Kidney epithelial cell (primary cell): Measurements from ENCODE around the gene LIAS. TPM values are rescaled to one million over a fixed set of nuclear protein-coding genes. Genes with fewer than 3 reads are reported as not detected.
A peak's percentile ranks its signal among the peaks of the same experiment; 100 is the strongest.

Source experiments
- DNase-seq: peaks from one replicate; pipeline ENCODE4 v3.0.0-alpha.2; 2010; ENCODE audit warnings: low read depth
- H3K27me3 ChIP-seq: 2 replicates; pipeline ENCODE4 v1.6.0; 2011; ENCODE audit warnings: low read length; ENCODE audit not compliant: control insufficient read depth, insufficient read depth
- H3K36me3 ChIP-seq: 2 replicates; pipeline ENCODE4 v1.5.1; 2011; ENCODE audit warnings: low read length; ENCODE audit not compliant: control insufficient read depth, insufficient read depth
- H3K4me3 ChIP-seq: 2 replicates; pipeline ENCODE4 v1.5.1; 2011; ENCODE audit warnings: low read depth, mild to moderate bottlenecking, control low read depth, low read length
- total RNA-seq: library from RNA; depleted of rRNA; stranded (reverse); fragments of >200 nt; gene quantifications from 2 replicates; pipeline ENCODE4 v1.2.3, GENCODE V29; 2015
- TF ChIP-seq, protein P1 (sequence below): IDR thresholded peaks from 2 replicates; pipeline ENCODE4 v1.5.1; 2011; ENCODE audit warnings: mild to moderate bottlenecking, moderate library complexity, low read length, control low read depth, inconsistent platforms; ENCODE audit not compliant: insufficient read depth, poor library complexity, severe bottlenecking

LIAS gene
- total RNA-seq, 1 donor from 2014 or later = 15.4 TPM

DNA sequence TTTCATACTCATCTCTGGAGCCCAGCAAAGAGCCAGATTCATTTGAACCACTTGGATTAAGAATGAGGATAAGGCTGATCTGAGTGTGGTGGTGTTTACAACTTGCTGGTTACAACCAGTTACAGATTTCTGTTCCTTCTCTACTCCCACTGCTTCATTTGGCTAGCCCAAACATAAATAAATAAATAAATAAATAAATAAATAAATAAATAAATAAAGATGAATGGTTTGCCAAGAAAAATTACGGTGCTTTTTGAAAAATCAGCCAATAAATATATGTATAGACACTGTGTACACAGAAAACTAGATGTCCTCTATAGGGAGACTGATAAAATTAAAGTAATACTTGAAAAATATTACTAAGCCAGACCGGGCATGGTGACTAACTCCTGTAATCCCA lies 17.3 kb upstream of the LIAS start:
- no peaks in the 10 kb centered on the region for H3K27me3 ChIP-seq
- no peak for DNase-seq
- TF ChIP-seq, protein P1, sequence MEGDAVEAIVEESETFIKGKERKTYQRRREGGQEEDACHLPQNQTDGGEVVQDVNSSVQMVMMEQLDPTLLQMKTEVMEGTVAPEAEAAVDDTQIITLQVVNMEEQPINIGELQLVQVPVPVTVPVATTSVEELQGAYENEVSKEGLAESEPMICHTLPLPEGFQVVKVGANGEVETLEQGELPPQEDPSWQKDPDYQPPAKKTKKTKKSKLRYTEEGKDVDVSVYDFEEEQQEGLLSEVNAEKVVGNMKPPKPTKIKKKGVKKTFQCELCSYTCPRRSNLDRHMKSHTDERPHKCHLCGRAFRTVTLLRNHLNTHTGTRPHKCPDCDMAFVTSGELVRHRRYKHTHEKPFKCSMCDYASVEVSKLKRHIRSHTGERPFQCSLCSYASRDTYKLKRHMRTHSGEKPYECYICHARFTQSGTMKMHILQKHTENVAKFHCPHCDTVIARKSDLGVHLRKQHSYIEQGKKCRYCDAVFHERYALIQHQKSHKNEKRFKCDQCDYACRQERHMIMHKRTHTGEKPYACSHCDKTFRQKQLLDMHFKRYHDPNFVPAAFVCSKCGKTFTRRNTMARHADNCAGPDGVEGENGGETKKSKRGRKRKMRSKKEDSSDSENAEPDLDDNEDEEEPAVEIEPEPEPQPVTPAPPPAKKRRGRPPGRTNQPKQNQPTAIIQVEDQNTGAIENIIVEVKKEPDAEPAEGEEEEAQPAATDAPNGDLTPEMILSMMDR = no peak
- no peaks in the 10 kb centered on the region for H3K36me3 ChIP-seq
- no peak overlapping the region for H3K4me3 ChIP-seq

DNA sequence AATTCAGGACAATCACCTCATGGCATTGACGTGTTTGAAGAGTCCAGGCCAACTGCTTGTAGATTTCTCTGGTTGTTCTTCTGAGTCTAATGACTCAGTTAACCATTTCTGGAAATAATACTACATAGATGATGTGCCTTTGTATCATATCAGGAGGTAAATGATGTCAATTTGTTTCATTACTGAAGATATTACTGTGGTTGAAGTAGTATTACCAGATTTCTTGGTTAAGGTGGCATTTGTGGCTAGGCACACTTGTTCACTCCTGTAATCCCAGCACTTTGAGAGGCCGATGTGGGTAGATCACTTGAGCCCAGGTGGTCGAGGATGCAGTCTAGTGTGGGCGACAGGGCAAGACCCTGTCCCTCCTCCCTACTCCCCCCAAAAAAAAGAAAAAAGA lies 15.9 kb upstream of the LIAS start:
- DNase-seq = no peak
- Histone ChIP-seq H3K36me3 (no peaks in the 10 kb centered on the region), H3K27me3 (no peaks in the 10 kb centered on the region), H3K4me3 (no peak overlapping the region)
- TF ChIP-seq, protein P1 = no peak

DNA sequence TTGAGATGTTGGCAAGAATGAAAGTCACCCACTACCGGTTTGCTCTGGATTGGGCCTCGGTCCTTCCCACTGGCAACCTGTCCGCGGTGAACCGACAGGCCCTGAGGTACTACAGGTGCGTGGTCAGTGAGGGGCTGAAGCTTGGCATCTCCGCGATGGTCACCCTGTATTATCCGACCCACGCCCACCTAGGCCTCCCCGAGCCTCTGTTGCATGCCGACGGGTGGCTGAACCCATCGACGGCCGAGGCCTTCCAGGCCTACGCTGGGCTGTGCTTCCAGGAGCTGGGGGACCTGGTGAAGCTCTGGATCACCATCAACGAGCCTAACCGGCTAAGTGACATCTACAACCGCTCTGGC lies 12.4 kb upstream of the LIAS start:
- no peak for DNase-seq
- TF ChIP-seq, protein P1 = no peak
- peak overlapping the region; percentile 12 for H3K4me3 ChIP-seq
- H3K27me3 ChIP-seq = no peaks in the 10 kb centered on the region
- no peaks in the 10 kb centered on the region for H3K36me3 ChIP-seq

DNA sequence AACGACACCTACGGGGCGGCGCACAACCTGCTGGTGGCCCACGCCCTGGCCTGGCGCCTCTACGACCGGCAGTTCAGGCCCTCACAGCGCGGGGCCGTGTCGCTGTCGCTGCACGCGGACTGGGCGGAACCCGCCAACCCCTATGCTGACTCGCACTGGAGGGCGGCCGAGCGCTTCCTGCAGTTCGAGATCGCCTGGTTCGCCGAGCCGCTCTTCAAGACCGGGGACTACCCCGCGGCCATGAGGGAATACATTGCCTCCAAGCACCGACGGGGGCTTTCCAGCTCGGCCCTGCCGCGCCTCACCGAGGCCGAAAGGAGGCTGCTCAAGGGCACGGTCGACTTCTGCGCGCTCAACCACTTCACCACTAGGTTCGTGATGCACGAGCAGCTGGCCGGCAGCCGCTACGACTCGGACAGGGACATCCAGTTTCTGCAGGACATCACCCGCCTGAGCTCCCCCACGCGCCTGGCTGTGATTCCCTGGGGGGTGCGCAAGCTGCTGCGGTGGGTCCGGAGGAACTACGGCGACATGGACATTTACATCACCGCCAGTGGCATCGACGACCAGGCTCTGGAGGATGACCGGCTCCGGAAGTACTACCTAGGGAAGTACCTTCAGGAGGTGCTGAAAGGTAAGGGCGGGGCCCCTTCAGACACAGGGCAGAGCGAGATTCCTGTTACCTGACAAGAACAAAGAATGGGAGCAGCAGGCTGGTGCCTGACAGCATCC lies 11.8 kb upstream of the LIAS start:
- TF ChIP-seq, protein P1 = peak; percentile 37
- peak overlapping the region; percentile 12 for H3K4me3 ChIP-seq
- no peaks in the 10 kb centered on the region for H3K36me3 ChIP-seq
- no peaks in the 10 kb centered on the region for H3K27me3 ChIP-seq
- no peak for DNase-seq

DNA sequence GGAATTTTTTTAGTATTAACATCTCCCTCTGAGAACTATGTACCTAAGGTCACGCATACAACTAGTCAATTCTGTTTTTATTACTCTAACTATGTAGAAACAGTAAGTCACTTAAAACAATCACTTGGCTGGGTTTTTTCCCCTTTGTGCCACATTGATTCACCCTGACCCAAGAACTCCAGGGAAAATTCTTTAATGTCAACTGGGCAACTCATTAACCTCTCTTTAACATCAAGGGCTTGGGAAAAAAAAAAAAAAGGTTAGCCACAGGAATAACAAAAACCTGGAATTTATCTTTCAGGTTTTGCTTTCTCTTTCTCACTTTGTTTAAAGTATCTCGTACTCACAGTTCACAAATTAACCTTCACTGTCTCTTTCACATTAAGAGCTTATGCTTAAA lies 8.2 kb upstream of the LIAS start:
- DNase-seq = no peak
- TF ChIP-seq, protein P1 = no peak
- H3K36me3 ChIP-seq = no peaks in the 10 kb centered on the region
- no peak overlapping the region for H3K4me3 ChIP-seq
- no peaks in the 10 kb centered on the region for H3K27me3 ChIP-seq

DNA sequence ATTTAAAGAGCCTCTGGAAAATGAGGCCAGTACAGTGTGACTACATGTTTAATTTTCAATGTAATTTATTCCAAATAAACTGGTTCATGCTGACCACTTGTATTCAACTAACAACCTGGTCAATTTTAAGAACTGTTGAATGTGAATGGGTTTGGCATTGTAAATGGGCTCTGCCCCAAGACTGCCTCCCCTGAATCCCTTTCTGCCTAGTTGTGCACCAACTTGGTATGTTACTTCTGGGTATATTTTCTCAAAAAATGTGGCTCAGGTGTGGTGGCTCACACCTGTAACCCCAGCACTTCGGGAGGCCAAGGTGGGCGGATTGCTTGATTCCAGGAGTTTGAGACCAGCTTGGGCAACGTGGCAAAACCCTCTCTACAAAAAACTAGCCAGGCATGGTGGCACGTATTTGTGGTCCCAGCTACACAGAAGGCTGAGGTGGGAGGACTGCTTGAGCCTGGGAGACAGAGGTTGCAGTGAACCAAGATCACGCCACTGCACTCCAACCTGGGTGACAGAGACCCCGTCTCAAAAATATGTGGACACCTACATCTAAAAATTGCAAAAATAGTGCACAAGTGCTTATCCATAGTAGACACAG lies 7.3 kb upstream of the LIAS start:
- H3K4me3 ChIP-seq = no peak overlapping the region
- H3K27me3 ChIP-seq = no peaks in the 10 kb centered on the region
- no peak for DNase-seq
- TF ChIP-seq, protein P1 = no peak
- H3K36me3 ChIP-seq = no peaks in the 10 kb centered on the region
